HG03565 (cell line): ENCODE results near the gene IGFN1.

Experiments used
- ATAC-seq: cut with Tn5 transposase; IDR thresholded peaks from one replicate; pipeline ENCODE4 v1.9.1; 2021; ENCODE audit warnings: mild to moderate bottlenecking, moderate library complexity; ENCODE audit not compliant: unreplicated experiment

IGFN1 gene

DNA sequence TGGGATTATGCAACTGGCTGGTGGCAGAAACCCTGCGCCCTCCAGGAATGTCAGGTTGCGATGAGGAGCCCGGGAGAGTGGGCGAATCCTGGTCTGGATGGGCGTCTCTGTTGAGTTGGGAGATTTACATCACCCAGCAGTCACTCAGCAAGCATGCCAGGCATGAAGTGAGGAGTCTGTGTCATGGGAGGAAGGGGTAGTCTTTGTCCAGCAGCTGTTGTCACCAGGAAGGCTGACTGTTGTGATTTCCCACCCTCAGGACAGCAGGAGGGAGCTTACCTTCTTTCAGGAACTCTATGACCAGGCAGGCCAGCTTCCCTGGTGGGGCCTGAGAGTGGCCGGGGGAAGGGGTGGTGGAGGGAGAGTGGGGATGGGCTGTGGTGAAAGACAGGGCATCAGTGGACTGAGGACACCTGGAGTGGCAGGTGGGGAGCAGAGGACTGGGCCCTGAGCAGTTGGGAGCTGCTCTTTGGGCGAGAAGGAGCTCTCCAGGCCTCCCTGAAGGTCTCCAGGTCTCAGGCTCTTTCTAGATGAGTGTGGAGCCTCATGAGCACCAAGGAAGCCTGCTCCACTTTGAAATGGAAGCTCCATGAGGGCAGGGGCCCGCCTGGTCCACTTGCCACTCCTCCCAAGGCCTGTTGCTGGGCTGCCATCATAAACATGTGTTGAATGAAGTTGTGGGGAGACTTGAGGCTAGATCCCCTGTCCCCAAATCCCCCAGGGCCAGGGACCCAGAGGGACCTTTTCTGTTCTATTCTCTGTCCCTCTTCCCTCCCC lies 71.3 kb downstream of the IGFN1 start:
- ATAC-seq, result no peak

- no peak for ATAC-seq
Measured at GRCh38 chr1:201262963-201263608, 72.5 kb downstream of the IGFN1 start.

GRCh38 chr1:201264072-201264471 lies 73.4 kb downstream of the IGFN1 start:
- no peak for ATAC-seq

GRCh38 chr1:201264554-201264953 lies 73.9 kb downstream of the IGFN1 start:
- ATAC-seq, result no peak

DNA sequence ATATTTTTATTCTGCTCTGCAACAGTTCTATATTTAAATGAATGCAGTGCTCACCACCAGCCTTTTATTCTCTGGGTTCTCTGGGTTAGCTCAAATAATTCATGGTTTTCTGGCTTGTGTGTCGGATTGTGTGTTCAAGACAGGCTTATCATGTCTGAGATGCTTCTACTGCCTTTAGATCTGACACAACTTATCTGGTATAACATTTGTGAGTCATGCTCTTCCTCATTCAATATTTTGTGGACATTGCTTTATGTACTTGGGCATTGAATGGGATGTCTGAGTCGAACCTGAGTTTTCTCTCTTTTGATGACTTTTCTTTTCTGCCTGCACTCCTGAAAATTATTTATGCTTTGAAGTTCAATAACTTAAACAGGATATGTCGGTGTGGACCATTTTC lies 75.1 kb downstream of the IGFN1 start:
- ATAC-seq, result no peak

DNA sequence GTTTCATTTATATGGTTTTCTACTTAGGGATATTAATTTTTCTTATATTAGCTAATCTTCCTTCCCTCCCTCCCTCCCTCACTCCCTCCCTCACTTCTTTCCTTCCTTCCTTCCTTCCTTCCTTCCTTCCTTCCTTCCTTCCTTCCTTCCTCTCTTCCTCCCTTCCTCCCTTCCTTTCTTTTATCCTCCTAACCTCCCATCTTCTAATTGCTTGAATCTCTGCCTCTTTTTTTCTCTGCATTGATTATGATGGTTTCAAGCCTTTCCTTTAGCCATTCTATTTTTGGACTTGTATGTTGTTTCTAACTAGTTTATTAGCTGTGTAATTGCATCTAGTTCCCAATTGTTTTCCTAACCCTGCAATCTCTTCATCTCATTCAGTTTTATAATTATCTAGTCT lies 75.7 kb downstream of the IGFN1 start:
- ATAC-seq, result no peak

- ATAC-seq, result no peak
Measured at GRCh38 chr1:201266774-201267173, 76.2 kb downstream of the IGFN1 start.

GRCh38 chr1:201267481-201268229 lies 77.0 kb downstream of the IGFN1 start:
- ATAC-seq, result no peak

GRCh38 chr1:201268604-201269151 lies 78.1 kb downstream of the IGFN1 start:
- no peak for ATAC-seq

- ATAC-seq, result no peak
Measured at GRCh38 chr1:201269281-201269680, 78.7 kb downstream of the IGFN1 start.

- no peak for ATAC-seq
Measured at GRCh38 chr1:201269900-201270410, 79.3 kb downstream of the IGFN1 start.

DNA sequence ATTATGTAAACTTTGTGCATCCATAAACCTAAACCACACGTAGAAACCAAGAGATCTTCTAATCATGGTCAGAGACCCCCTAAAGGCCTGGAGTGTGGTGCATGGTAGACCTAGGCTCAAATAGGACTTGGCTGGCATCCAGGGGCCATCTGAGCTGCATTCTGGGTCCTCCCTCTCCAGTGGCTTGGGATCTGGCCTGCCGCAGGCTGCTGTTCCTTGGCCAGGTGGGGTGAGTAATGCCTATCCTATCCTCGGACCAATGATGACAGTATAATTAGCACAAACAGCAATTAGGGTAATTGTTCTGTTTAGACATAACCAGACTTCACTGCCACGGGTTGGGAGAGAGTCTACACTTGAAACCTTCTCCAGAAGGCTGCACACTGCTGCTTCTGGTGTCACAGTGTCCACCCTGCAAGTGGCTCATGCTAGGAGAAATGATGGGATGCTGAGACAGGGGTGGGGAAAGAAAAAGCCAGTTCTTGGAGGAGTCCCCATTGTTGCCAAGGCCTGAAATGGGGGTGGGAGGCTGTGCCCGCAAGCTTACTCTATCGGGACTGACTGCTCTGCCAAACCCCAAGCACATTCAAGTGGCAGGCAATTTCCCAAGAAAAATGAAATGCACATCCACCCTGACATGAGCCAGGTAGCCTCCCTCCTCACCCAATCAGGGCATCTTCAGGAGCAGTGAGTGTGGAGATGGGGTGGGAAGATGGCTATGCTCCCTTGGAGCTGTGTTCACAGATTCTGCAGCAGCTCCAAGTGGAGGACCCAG lies 80.2 kb downstream of the IGFN1 start:
- ATAC-seq, result no peak

DNA sequence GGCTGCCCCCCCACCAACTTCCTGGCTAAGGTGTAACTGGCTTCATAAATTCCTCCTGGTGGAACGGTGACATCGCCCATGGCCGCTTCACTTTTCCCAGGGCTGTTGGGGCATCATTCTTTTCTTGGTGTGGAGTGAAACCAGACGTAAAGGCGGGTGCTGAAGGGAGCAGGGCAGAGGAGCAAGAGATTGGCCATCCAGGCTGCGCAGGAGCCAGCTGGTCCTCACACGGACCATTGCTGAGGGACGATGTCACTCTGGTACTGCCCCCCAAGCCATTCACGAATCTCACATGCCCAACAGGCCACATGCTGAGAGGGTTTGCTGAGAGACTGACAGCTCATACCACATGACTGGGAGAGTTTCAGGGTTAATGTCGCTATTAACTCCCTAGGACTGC lies 82.2 kb downstream of the IGFN1 start:
- ATAC-seq, result no peak

- ATAC-seq, result no peak
Measured at GRCh38 chr1:201274616-201275252, 84.1 kb downstream of the IGFN1 start.

- no peak for ATAC-seq
Measured at GRCh38 chr1:201275253-201275666, 84.6 kb downstream of the IGFN1 start.

GRCh38 chr1:201276891-201277290 lies 86.3 kb downstream of the IGFN1 start:
- no peak for ATAC-seq

DNA sequence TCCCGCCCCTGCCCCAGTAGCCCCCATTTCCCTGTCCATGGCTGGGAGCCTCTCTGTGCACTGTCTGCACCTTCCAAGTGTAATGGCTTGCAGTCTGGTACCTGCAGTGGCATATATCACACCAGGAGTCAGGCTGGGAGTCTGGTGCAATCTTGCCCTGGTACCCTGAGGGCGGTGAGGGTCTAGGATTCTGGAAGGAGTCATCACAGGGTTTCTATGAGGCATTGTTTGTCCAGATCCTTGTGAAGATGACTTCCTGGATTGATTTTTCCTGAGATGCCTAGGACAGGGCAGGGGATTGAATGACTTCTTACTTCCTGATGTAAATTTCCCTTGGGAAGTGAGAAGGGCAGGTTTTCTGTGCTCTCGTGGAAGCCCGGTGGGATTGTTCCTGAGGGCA lies 86.8 kb downstream of the IGFN1 start:
- no peak for ATAC-seq
